Cardiac fibroblast (primary cell): ENCODE data around the gene GIPC2.

ENCODE experiments used
- DNase-seq, 2 donors: peaks; one replicate each; pipeline versions ENCODE4 v3.0.0 to v3.0.0-alpha.2; 2010; ENCODE audit warnings: low read depth in 2 of 2
- H3K4me3 ChIP-seq, 2 donors: replicated peaks in 1 of 2; 1 replicate in 1 of 2; 2 replicates in 1 of 2; pipeline ENCODE4 v1.5.1; 2011; ENCODE audit warnings: low read depth in 2 of 2, low read length in 2 of 2, mild to moderate bottlenecking in 2 of 2, moderate library complexity in 1 of 2
- TF ChIP-seq, protein P1 (sequence below): IDR thresholded peaks from one replicate; pipeline ENCODE4 v1.5.1; 2011; ENCODE audit warnings: low read depth, mild to moderate bottlenecking, low read length, inconsistent platforms

Gene GIPC2

GRCh38 chr1:78178816-78179215 is 133.1 kb downstream of the GIPC2 start:
- no peak for DNase-seq
- TF ChIP-seq, protein P1, sequence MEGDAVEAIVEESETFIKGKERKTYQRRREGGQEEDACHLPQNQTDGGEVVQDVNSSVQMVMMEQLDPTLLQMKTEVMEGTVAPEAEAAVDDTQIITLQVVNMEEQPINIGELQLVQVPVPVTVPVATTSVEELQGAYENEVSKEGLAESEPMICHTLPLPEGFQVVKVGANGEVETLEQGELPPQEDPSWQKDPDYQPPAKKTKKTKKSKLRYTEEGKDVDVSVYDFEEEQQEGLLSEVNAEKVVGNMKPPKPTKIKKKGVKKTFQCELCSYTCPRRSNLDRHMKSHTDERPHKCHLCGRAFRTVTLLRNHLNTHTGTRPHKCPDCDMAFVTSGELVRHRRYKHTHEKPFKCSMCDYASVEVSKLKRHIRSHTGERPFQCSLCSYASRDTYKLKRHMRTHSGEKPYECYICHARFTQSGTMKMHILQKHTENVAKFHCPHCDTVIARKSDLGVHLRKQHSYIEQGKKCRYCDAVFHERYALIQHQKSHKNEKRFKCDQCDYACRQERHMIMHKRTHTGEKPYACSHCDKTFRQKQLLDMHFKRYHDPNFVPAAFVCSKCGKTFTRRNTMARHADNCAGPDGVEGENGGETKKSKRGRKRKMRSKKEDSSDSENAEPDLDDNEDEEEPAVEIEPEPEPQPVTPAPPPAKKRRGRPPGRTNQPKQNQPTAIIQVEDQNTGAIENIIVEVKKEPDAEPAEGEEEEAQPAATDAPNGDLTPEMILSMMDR, result no peak
- no peak overlapping the region for H3K4me3 ChIP-seq

- DNase-seq, result no peak
- TF ChIP-seq, protein P1, result no peak
These were observed 138.8 kb downstream of the GIPC2 start for GRCh38 chr1:78184460-78185072.

More at GRCh38 chr1:78184460-78185072, 138.8 kb downstream of the GIPC2 start:
- H3K4me3 ChIP-seq, result no peak overlapping the region
